Cerebellar nuclear complex (tissue), 1 donor: ENCODE results near the gene GJC2.

Experiments used
- DNase-seq, 2 experiments: peaks; one replicate each; lab custom pipeline; 2025; lab: John Stamatoyannopoulos, UW

Gene GJC2

GRCh38 chr1:228145463-228146416 is 4.0 kb upstream of the GJC2 start:
- DNase-seq, result no peak

- no peak for DNase-seq
Observed at GRCh38 chr1:228146417-228147150, 3.1 kb upstream of the GJC2 start.

GRCh38 chr1:228147151-228147693 is 2.5 kb upstream of the GJC2 start:
- no peak for DNase-seq

- no peak for DNase-seq
Observed at GRCh38 chr1:228147768-228148167, 2.0 kb upstream of the GJC2 start.

DNA sequence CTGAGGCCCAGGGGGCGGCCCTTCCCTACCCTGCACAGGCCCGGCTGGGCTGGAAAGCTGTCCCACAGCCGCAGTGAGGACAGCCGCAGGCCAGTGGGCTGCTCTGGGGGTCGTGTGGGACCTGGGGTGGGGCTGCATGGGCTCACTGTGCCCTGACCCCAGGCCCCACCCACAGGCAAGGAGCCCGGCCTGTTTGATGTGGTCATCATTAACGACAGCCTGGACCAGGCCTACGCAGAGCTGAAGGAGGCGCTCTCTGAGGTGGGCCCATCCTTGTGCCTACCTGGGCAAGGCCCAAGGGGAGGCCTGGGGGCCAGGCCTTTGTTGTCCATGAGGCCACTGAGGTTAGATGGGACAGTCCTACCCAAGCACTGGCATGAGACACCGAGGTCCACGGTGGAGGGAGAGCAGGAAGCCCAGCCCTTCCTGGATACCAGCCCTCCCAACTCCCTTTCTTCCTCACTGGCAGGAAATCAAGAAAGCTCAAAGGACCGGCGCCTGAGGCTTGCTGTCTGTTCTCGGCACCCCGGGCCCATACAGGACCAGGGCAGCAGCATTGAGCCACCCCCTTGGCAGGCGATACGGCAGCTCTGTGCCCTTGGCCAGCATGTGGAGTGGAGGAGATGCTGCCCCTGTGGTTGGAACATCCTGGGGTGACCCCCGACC is 1.4 kb upstream of the GJC2 start:
- DNase-seq, result no peak

- DNase-seq, result no peak
Observed at GRCh38 chr1:228148935-228149405, 760 bp upstream of the GJC2 start.

GRCh38 chr1:228150120-228150460 is 360 bp downstream of the GJC2 start:
- DNase-seq, result no peak

GRCh38 chr1:228150461-228151179 is 890 bp downstream of the GJC2 start:
- DNase-seq, result no peak

DNA sequence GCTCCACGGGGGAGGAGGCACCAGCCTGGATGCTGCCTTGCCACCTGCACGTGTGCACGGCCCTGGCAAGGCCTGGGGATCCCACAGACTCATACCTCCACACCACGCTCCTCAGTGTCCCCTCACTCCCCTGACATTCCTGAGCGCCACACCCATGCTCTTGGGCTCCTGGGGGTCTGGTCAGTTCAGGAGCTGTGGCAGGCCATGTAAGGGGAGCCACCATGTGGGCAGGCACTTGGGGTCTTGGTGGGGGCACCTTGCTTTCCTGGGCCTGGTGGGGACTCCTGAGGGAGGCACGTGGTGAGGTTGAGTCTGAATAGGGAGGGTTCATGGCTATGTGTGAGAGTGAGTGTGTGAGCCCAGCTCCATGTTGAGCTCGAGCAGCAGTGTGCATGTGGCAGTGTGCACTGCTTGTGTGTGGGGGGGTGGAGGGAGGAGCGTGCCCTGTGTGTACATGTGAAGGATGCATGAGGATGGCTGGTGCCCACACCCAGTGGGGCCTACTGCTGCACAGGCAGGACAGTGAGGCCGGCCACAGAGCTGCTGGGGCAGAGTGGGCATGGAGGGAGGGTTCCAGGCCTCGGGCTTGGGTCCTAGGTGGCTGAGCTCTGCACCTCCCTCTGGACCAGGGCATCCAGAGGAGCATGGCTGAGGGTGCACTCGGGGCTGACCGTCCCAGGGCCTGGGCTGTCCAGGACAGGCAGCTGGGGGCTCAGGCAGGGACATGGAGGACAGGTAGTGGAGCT is 1.6 kb downstream of the GJC2 start:
- DNase-seq, result no peak

GRCh38 chr1:228152097-228152917 is 2.6 kb downstream of the GJC2 start:
- no peak for DNase-seq

DNA sequence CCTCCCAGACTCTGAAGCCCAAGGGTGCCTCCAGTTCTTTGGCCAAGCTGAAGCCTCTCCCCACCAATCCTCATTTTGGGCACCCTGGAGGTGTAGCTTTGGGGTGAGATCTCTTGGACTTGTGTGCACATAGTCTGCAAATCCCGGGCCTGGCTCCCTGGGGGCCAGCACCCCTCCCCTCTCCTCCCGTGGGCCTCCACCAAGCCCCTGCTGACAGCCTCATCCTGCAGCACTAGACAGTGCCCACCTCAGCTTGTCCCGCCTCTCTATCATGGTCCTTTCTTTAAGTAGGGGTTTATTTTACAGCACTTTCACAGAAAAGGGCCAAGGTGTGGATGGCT is 3.2 kb downstream of the GJC2 start:
- no peak for DNase-seq

DNA sequence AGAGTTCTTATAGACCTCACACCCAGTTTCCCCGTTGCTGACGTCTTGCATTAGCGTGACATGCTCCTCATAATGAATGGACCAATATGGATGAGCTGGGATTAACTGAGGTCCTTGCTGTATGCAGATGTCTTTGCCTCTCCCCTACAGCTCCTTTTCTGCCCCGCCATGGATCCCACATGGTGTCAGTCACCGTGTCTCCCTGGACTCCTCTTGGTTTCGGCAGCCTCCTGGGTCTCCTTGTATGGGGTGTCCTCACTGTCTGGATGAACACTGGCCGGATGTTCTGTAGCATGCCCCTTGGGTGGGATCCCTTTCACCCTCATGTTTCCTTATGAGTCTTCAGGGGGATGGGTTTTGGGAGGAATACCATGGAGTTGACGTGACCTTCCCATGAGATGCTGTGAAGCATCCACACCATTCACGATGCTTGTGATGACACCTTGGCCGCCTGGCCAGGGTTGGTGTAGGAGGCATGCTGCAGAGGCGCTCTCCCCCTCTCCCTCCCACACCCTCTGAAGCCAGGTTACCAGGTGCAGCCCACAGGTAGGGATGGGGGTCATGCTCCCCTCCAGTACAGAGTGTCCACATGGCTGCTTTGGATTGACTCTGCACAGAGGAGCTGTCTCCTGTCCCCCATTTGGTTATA is 4.4 kb downstream of the GJC2 start:
- no peak for DNase-seq

- no peak for DNase-seq
Observed at GRCh38 chr1:228154670-228155571, 5.2 kb downstream of the GJC2 start.

DNA sequence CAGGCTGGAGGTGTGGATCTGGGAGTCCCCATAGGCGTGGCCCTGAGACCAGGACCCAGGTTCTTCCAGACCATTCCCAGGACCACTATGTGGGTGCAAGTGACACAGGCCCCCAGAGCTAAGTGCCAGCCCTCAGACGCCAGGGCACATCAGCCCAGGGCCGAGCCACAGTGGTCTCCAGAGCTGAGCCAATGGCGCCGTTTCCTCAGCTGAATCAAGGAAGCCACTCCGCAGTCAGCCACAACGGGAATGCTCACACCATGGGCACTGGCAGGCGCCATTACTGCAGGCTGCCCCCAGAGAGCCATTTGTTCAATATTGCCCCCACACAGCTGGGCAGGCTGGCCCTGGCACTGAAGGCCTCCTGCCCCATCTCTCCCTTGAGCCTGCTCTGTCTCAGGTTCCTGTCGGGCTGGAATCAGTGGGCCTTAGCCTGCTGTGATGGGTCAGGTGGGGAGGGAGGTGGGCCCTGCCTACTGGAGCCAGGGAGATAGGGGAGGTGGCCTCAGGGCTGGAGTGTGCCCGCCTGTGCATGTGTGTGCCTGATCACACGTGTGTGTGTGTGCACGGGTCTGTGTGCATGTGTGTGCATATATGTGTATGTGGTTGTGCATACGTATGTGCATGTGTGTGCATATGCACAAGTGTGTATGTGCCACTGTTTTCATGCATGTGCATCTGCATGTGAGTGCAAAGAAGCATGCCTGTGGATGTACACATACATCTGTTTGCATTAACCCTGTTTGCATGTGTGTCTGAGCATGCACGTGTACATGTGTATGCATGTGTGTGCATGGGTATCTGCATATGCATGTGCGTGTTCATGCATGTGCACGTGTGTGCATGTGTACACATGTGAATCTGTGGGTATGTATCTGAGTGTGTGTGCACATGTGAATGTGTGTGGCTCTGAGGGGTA is 6.1 kb downstream of the GJC2 start:
- DNase-seq, result no peak

DNA sequence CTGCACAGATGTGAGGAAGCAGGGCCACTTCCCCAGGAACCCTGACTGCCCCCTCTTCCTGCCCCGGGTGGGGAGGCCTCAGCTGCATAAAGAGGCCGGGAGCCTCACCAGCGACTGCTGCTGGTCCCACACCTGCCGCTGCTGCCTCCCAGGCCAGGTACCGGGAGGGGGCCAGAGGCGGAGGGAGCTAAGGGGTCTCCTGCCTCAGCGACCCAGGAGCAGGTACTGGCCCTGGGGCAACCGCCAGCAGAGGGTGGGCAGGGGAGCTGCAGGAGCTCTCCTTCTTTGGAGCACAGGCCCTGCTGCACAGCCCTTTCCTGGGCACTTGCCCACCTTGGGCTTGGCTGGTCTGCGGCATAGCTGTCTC is 6.8 kb downstream of the GJC2 start:
- DNase-seq, result no peak

GRCh38 chr1:228156941-228157728 is 7.4 kb downstream of the GJC2 start:
- no peak for DNase-seq

DNA sequence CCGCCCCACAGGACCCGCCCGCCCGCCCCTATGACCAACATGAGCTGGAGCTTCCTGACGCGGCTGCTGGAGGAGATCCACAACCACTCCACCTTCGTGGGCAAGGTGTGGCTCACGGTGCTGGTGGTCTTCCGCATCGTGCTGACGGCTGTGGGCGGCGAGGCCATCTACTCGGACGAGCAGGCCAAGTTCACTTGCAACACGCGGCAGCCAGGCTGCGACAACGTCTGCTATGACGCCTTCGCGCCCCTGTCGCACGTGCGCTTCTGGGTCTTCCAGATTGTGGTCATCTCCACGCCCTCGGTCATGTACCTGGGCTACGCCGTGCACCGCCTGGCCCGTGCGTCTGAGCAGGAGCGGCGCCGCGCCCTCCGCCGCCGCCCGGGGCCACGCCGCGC is 8.0 kb downstream of the GJC2 start:
- no peak for DNase-seq
